GM21367 (cell line): ENCODE results near the gene SLC39A11.
"Not testable (repeated sequence)": the region's sequence is repeated elsewhere in the genome, so short reads cannot be mapped to it uniquely, and the experiment has no call there.

Source experiments
- ATAC-seq: cut with Tn5 transposase; IDR thresholded peaks from one replicate; pipeline ENCODE4 v1.9.1; 2021; ENCODE audit not compliant: unreplicated experiment

SLC39A11 gene

DNA sequence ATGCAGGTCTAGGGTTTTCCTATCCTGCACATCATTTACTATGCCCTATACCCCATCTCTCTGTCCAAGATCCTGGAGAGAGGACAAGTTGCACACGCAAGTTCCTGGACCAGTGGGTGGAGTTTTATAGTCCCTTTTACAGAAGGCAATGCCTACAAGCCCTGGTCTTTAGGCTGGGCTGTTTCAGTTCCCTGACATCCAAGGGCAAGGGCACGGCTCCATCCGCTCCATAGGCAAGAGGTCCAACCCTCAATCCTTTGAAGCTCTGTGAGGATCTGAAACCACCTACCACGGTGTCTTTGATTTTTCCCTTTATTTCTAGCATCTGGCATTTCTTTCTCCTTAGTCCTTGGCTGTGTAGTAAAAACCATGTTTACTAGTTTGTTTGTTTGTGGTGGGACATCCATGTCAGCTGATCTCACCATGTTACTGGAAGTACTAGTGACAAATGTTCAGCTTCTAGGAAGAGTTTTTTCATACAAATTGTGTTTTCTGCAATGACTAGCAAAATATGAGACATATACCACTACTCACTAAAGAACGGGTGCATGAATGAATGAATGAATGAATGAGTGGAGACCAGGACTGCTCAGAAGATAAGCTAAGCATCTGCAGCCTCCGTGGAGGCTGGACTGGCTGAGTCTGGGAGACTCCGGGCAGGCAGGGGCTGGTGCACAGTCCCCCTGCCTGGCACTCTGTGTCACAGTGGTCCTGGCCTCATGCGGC lies 359.4 kb downstream of the SLC39A11 start:
- ATAC-seq = no peak

DNA sequence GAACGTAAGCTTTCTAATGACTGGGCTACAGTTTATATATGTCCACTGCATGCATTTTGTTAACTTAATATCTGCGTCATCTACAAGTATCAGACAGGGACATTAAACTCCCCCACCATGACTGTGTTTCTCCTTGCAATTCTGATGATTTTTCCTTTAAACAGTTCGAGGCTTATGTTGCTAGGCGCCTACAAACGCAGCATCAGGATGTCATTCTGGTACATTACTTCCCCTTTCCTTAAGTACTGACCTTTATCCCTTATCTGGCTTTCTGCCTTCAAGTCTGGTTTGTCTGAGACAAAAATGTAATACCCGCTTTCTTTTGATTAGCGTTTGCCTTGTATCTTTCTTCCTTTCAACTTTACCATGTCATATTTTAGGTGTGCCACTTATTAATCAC lies 362.4 kb downstream of the SLC39A11 start:
- no peak for ATAC-seq

DNA sequence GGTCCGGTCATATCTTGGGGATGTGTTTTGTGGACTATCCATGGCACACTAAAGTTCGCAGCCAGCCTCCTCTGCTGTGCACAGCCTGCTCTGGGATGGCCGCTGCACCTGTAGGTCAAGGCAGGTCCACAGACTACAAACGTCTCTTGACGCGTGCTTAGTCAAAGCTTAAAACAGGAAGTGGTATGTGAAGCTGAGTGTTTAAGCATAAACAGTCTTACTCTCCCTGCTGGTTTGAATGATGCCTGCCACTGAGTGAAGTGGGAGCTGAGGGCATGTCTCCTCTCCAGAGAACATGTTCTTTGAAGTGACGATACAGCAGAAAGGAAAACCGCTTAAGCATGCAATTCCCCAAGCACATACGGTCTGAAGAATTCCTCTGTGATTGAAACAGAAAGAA lies 365.6 kb downstream of the SLC39A11 start:
- ATAC-seq = peak; percentile 85

DNA sequence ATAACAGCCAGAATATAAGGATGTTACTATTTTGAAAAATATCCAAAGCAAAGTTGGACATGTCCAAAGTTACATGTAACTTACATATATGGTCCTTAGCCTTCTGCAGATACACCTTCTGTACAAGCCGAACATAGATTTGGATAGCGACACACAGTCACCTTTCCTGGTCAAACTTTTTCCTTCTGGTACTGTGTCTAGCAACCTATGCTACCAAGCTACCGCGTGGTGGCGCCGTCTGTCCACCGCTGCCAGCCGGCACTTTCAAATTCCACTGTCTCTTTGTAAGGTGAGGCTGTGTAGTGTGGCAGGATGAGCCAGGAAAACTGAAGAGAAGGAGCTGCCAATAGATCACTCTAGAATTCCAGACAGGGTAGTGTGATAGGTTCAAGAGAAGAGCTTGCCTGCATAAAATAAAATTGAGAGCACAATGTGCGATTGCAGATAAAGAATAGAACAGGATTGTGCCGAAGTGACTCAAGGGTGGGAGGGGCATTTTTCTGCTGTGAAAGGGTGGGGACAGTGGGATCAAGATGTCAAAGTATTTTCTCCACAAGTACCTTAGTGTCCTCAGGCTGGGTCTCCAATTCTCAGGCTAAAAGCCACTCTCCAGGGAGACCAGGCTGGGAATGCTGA lies 366.9 kb downstream of the SLC39A11 start:
- peak; percentile 41 for ATAC-seq

DNA sequence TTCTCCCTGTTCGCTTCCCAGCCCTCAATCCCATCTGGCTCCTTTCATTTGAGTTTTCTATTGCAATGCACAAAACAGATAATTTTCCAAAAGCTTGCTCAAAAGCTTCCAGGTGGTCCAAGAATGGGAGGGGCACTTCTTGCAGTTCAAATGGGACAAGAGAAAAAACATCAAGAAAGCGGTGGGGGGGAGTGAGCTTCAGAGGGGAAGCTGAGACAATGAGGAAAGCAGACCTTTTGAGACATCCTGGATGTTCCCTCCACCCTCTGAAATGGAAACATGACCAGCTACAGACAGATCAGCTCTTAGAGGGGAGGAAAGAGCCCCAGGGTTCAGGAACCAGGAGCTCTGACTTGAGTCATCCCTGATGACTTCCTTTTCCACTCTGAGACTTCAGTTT lies 368.2 kb downstream of the SLC39A11 start:
- ATAC-seq = no peak

DNA sequence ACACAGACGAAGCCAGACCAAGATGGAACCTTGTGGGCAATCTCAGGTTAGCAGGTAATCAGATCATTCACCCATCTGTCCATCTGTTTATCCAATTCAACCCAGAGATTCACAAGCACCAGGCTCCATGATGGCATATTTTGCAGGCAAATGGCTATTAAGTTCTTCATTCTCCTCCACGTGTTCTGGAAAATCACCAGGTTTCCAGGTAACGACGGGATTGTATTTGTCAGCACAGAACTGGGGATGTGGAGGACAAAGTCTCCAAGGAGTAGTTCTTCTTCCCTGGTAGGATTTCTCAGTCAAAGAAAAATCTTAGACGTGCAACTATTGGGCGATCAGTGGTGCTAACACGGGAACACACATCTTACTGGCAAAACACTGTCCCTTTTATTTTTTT lies 368.8 kb downstream of the SLC39A11 start:
- ATAC-seq = no peak

DNA sequence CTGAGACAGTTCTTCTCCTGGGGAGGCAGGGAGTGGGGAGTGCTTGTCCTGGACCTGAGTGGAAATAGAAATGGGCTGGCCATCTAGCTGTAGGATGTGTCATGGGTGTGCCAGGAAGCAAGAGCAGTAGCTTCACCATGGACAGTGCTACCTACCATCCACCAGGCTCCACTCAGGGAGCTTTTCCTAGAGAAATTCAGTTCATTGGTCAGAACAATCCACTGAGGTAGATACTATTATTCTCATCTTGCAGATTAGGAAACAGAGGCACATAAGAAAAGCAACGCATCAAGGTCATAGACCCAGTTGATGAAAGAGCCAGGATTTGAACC lies 372.0 kb downstream of the SLC39A11 start:
- no peak for ATAC-seq

DNA sequence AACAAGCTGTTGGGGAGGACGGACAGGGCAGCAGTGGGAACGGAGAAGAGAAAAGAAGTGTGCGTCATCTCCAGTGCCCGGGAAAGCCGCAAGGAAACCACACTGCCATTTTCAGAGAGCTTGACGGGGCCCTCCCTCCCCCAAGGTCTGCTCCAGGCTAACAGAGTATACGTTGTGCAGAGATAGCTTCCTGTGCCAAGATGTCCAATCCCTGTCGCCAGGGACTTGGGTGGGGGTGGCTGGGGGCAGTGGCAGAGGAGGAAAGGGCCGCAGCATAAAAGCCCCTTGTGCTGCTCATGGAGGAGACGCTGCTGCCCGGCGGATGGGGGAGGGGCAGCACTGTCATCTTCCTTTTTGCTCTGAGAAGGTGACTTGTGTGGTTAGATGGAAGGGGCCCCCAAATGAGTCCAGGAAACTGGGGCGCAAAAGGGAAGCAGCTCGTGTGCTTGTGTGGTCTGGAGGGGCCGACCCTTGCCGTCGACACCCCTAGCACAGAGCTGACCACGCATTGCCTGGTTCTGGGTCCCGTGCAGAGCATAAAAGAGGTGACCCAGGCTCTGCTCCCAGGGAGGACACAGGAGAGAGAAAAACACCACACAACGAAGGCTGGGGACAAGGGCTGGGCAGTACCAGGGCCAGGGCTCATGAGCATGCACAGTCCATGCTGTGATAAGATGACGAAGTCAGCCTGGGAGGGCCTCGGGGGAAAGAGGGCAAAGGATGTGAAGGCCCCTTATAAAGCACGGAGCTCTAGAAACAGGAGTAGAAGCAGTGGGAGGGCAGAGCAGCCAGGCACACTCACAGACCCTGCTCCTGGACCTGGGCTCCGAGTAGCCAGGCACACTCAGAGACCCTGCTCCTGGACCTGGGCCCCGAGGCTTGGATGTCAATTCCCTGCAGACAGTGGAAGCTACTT lies 372.7 kb downstream of the SLC39A11 start:
- no peak for ATAC-seq

DNA sequence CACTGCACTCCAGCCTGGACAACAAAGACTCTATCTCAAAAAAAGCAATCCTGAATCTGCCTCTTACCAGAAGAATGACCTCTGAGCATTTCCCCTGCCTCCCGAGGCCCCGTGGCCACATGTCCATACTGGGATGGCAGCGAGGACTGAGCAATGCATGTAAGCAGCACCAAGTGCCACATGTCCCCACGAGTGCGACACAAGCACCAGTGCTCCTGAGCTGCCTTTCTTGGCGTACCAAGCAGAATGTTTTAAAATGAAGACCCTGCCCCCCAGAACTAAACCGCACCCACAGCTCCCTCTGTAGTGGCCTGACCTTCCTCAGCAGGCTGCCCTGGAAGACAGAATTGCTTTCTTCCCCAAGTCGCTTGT lies 373.3 kb downstream of the SLC39A11 start:
- no peak for ATAC-seq

DNA sequence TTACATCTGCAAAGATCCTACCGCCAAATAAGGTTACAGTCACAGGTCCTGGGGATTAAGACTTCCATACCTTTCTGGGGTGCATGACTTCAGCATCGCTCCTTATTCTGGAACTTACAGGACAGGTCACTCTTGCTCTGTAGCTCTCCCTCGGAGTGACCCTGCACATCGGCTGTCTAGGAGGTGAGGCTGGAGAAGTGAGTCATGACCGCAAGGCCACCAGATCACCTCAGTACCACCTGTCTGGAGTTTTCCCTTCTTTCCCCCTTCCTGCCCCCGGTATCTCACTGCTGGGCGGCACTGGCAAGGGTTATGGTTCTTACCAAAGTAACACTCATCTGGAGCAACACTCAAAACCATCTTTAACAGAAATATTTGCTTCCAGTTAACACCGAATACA lies 374.8 kb downstream of the SLC39A11 start:
- ATAC-seq = no peak

DNA sequence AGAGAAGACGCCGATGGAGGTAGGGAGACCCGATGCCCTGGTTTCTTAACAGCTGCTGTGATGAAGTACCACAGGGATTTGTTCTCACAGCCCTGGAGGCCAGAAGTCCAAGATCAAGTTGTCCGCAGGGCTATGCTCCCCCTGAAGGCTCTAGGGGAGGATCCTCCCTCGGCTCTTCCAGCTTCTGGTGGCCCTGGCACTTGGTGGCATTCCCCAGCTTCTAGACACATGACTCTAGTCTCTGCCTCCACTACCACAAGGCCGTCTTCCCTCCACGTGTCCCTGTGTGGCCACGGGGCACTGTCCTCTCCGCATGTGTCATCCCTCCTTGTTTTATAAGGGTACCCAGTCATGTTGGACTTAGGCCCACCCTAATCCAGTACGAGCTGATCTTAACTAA lies 375.2 kb downstream of the SLC39A11 start:
- ATAC-seq = no peak

DNA sequence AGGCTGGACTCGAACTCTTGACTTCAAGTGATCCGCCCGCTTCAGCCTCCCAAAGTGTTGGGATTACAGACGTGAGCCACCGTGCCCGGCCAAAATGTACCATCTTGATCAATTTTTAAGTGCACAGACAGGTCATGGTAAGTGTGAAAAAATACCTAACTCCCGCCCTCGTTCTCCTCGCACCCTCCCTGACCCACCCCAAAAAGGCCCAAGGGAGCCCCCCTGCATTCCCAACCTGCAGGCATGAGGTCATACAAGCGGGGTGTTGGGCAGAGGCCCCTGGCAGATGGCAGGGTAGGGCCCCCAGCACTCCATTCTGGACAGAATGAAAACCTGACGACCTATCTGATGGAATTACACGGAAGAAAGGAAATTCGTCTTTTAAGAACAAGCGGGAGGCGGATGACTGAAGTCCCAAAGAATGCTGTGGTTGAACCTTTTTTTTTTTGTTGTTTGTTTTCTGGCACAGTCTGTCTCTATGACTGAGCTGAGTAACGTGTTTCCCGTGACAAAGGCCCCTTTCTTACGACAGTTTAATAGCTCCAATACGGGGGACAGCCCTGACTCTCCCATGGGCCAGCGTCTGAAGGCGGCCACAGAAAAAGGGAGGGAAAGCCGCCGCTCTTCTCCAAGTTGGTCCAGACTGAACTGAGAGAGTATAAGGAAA lies 376.4 kb downstream of the SLC39A11 start:
- ATAC-seq = no peak

DNA sequence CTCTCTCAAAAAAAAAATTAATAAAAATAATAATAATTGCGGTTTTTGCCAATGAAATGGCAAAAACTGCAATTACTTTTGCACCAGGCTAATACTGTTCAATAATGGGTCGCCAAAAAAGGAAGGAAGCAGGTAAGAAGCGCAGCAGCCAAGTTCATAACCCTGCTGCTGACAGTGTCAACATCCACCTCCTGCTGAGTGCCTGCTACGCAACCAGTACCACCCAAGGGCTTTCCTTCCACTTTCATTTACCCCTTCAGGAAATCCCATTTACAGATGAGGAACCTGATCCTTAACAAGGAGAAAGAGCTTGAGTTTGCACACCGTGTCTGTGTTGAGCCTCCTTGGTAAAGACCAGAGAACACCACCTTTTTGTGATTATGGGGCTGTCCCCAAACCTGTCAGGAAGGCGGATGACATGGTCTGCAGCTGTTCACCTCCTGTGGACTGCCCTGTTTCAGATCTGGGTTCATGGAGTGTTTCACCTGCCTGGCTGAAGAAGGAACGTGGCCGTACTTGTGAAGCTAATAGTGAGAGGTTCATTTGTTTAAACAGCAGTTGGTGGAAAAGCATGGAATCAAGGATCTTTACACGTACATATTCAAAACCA lies 378.0 kb downstream of the SLC39A11 start:
- no peak for ATAC-seq

DNA sequence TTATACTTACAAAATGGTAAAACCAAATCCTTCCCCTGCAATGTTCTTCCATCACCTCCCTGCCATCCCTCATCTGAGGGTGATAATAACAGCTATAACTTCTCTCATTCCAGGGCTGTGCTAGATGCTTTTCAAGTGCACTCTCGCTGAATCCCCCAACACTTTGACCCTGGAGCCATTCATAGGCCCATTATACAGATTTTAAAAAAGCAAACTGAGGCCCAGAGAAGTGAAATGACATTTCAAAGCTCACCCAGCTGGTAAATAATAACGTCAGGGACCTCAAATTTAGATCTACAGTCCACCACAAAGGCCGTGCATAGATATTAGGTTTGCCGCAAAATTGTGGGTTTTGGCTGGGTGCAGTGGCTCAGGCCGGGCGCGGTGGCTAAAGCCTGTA lies 378.8 kb downstream of the SLC39A11 start:
- no peak for ATAC-seq

DNA sequence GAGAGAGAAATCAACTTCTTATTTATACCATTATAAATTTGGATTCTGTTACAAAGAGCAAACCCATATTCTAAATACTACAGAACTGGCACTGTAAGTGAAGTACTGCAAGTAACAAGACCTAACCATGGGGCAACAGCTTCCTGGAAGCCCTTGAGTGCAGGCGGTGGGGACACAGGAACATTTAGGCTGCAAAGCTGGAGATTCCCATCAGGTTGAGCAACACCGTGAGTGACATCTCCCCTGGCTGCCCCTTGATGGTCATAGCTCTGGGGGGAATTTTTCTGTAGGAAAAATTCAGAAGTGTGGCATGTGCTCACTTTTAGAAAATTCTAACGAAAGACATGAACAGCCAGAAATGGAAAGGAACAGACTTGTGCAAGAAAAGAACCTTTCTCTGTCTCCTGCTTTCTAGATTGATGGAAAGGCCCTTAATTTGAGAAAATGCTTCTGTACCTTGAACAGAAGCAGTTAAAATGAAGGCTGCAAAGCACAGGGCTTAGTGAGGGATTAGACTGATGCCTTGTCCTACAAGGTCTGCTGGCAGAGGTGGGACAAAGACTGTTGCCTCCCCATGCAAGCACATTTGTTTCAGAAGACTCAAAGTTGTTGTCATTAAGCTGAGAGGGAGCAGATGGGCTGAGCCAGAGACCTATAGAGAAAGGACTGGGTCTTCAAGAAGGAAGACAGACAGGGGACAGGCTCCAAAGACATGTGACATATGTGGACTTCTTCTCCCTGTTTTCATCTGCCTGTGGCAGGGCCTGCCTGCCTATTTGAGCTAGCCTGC lies 380.8 kb downstream of the SLC39A11 start:
- no peak for ATAC-seq

DNA sequence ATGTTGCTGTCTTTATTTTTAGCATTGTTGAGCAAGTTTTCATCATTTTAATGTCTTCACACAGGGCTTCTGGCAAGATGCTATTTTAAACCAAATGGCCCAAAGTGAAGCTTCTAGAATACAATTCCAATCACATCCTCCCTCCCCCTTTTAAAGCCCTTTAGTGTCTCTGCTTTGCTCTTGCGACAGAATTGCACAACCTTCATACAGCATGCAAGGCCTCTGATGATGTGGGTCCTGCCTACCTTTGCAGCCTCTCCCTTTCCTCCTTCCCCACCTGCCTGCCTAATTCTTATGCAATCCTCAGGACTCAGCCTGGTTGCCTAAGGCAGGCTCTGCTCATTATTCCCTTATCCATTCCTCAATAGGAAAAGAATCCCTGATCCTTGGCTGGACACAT lies 381.7 kb downstream of the SLC39A11 start:
- no peak for ATAC-seq

DNA sequence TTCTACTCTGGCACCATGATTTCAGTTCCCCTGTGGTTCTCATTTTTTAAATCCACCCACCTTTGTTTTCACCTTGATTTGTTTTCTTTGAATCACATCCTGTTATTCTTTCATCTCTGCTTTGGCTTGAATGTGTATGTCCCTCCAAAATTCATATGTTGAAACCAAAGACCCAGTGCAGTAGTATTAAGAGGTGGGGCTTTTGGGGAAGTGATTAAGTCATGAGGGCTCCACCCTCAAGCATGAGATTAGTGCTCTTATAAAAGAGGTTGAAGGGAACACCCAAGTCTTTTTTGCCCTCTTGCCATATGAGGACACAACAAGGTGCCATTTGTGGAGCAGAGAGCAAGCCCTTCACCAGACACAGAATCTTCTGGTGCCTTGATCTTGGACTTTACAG lies 382.3 kb downstream of the SLC39A11 start:
- no peak for ATAC-seq

DNA sequence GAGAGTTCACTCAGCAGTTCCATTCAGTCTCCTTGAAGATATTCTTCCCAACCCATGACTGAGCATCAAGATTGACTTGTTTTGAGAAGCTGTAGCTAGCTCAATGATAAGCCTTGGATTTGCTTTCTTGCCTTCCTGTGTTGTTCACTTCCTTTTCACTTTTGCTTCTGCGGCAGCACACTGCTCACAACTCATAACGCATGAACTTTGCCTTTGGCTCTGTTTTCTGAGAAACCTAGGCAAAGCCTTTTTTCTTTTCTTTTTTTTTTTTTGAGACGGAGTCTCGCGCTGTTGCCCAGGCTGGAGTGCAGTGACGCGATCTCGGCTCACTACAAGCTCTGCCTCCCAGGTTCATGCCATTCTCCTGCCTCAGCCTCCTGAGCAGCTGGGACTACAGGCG lies 383.8 kb downstream of the SLC39A11 start:
- not testable (repeated sequence) for ATAC-seq

DNA sequence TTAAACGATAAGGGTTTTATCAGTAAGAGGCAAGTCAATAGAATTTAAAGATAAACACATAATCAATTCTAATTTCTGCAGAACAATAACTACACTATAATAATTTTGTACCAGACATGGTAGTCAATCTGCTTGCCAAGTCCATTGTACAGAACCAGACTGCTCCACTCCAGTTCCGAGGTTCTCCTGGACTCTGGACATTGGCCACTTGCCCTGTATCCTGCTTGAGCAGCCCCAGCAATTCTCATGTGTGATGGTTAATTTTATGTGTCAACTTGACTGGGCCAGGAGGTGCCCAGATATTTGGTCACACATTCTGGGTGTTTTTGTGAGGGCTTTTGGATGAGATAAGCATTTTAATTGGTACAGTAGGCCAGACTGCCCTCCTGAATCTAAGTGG lies 384.6 kb downstream of the SLC39A11 start:
- no peak for ATAC-seq

DNA sequence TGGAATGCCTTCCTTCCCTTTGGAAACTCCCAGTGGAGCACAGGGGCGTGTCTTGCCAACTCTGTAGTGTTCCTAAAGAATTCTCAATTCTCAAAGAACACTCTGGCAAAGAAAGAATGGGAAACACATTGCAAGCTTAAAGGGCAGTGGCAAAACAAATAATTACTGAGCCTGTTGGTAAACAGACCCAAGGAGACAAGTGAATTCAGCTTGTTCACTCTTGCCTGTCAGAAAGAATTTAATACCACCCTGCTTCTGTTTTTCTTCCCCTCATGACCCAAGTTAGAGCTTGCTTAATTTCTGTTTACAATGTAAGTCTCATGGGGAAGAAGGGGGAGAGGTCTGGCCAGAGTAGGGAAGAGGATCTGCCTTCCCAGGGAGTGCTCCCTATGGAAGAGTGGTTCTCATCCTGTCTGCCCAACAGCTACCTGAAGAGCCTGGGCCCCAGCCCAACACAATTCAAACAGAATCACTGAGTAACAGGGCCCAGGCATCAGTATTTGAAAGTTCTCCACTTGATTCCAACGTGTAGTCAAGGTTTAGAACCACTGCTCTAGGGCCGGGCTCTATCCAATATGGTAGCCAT lies 386.0 kb downstream of the SLC39A11 start:
- no peak for ATAC-seq
